Esophagus muscularis mucosa (tissue), 4 donors: ENCODE measurements around the gene CALCA.

Experiments used
- CTCF ChIP-seq, 3 experiments: fragments of 200-600 bp in 2 of 3; fragments of 450-650 bp in 1 of 3; sonication (generic) in 2 of 3; IDR thresholded peaks; one replicate each; pipeline ENCODE4 v1.5.1; 2017 to 2019; ENCODE audit warnings: antibody characterized with exemption in 3 of 3, mild to moderate bottlenecking in 2 of 3, moderate library complexity in 1 of 3
- EP300 ChIP-seq: sonication (generic); formaldehyde crosslinking; IDR thresholded peaks from one replicate; pipeline ENCODE4 v1.6.1; 2017; ENCODE audit warnings: antibody characterized with exemption
- POLR2AphosphoS5 ChIP-seq, 2 donors: sonication (generic); formaldehyde crosslinking; IDR thresholded peaks; one replicate each; pipeline ENCODE4 v1.6.1; 2017; ENCODE audit warnings: antibody characterized with exemption in 2 of 2

- TF ChIP-seq EP300 (no peak), POLR2AphosphoS5 (IDR thresholded peaks at IDR 0.05) (no peak), CTCF (IDR thresholded peaks at IDR 0.05) (peak in 1 of 3 experiments; percentile 11)
These were observed 2.2 kb downstream of the CALCA start for GRCh38 chr11:14969901-14970323.
